ENCODE results near the gene FOXE3. TPM values are rescaled to one million over a fixed set of nuclear protein-coding genes. Genes with fewer than 3 reads are reported as not detected.

Gene FOXE3
- total and polyA plus RNA-seq, 2 donors (not counting 3 experiments of a cell fraction or from before 2014, with no cell fraction given) = not detected

DNA sequence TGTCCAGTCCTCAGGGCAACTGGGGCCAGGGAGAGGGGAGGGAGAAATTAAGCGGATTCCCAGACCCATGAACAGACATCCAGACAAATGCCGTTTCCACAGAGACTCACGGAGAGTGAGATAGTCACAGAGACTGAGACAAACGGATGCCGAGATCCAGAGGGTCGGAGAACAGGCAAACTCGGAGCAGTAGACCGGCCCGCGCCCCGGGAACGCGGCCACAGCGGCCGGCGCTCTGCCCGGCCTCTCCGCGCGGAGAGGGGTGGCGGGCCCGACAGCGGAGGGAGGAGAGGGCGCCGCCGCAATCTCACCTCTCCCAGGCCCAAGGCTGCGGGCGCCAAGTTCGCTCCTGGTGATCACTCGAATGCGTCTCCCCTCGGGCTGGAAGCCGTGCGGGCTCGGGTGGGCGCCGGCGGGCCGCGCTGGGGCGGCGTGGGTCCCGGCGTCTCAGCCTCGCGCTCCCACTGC, 20.9 kb downstream of the FOXE3 start:
- POLR2A ChIA-PET = interaction anchor here (0.6 kb wide), 1 partner anchor 123 kb away, joined by 3 read pairs; the partner anchor contains the start of gene STIL

DNA sequence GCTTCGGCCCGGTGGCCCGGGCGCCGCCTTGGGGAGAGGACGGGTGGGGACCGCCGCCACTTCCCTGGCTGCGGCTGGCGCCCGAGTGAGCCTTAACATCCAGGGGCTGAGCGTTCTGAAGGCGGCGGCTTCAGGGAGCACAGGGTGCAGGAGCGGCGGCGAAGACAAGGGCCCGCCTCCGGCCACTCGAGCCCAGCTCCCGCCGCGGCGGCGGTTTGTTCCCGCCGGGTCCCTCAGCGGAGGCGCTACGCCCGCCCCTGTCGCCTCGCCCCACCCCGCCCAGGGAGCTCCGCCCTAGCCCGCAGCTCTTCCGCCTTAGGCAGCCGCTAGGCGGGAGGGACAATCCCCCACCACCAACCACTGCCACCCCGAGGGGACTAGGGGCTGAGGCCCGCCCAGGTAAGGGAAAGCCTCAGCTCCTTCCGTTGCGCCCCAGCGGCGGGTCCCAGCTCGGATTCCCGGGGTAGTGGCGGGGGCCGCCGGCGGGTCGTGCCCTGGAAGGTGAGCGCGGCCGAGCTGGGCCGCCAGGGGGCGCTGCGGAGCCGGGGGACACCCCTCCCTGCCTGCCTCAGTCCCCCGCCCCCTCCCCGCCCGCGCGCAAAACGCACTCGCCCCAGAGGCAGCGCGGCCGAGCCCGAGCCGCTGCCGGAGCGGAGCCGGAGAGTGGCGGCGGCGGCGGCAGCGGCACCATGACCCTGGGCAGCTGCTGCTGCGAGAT, 21.5 kb downstream of the FOXE3 start, which contains the start of gene FOXD2:
Gene FOXD2 (plus strand): TSS at position 598 of the 718 bp plus-strand sequence. CDS start 92 bp downstream, at position 690.
- ChIA-PET CTCF (interaction anchor here (0.6 to 12.3 kb wide), 60 partner anchors 8 to 766 kb away, joined by 3 to 691 read pairs (median 4); partner anchors contain the start of genes CMPK1, PDZK1IP1, STIL and TRABD2B), POLR2A (interaction anchor here (0.6 kb wide), 2 partner anchors 52 to 123 kb away, joined by 3 to 4 read pairs; partner anchors contain the start of gene STIL)
- H4K20me1 ChIP-seq (replicated peaks; ENCODE audit: control insufficient read depth, extremely low read depth, insufficient read depth, low read length) = no peaks in the 10 kb centered on the region
- no peaks in the 10 kb centered on the region for H3K9me3 ChIP-seq (replicated peaks; ENCODE audit: control insufficient read depth, insufficient read depth, low read length)
- peaks cover 17% of the 10 kb centered on the region for H3K4me1 ChIP-seq (ENCODE audit: control insufficient read depth, extremely low read depth, insufficient read depth, low read length)
- no peaks in the 10 kb centered on the region for H3K9me1 ChIP-seq (replicated peaks; ENCODE audit: control insufficient read depth, extremely low read depth, insufficient read depth, low read length)
- H2AFZ ChIP-seq (ENCODE audit: low read depth, low read length) = peak within 1 kb of the TSS; percentile 97
- TF ChIP-seq POLR2A (IDR thresholded peaks at IDR 0.05; ENCODE audit: low read depth, low read length) (peak; percentile 39), FOS (IDR thresholded peaks at IDR 0.05; ENCODE audit: borderline replicate concordance, insufficient read depth, low read length) (no peak), POLR2AphosphoS5 (IDR thresholded peaks at IDR 0.05; ENCODE audit: insufficient read depth, low read depth, low read length) (peak; percentile 43), JUN (IDR thresholded peaks at IDR 0.05; ENCODE audit: borderline replicate concordance, insufficient read depth, insufficient read length, low read depth) (no peak)
- TF ChIP-seq, protein P1, sequence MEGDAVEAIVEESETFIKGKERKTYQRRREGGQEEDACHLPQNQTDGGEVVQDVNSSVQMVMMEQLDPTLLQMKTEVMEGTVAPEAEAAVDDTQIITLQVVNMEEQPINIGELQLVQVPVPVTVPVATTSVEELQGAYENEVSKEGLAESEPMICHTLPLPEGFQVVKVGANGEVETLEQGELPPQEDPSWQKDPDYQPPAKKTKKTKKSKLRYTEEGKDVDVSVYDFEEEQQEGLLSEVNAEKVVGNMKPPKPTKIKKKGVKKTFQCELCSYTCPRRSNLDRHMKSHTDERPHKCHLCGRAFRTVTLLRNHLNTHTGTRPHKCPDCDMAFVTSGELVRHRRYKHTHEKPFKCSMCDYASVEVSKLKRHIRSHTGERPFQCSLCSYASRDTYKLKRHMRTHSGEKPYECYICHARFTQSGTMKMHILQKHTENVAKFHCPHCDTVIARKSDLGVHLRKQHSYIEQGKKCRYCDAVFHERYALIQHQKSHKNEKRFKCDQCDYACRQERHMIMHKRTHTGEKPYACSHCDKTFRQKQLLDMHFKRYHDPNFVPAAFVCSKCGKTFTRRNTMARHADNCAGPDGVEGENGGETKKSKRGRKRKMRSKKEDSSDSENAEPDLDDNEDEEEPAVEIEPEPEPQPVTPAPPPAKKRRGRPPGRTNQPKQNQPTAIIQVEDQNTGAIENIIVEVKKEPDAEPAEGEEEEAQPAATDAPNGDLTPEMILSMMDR (IDR thresholded peaks at IDR 0.05; ENCODE audit: extremely low read depth in 1 of 2, insufficient read depth in 1 of 2, low read depth in 1 of 2, low read length in 2 of 2) = peak; percentile 76 to 84
- DNase-seq (ENCODE audit: low read depth, low spot score) = peak; percentile 82
- peak within 1 kb of the TSS; percentile 49 for H3K9ac ChIP-seq (replicated peaks; ENCODE audit: extremely low read depth, insufficient read depth, low read length)
- H3K27me3 ChIP-seq (ENCODE audit: control insufficient read depth in 2 of 2, insufficient read depth in 2 of 2, low read length in 2 of 2) = peaks cover 42 to 60% of the 10 kb centered on the region in 2 experiments
- H3K36me3 ChIP-seq (ENCODE audit: control insufficient read depth in 2 of 2, extremely low read depth in 1 of 2, insufficient read depth in 2 of 2, low read length in 2 of 2) = no peaks in the 10 kb centered on the region
- no peak within 1 kb of the TSS for H3K27ac ChIP-seq (ENCODE audit: insufficient read depth, low read depth, low read length)
- H3K4me3 ChIP-seq (replicated peaks in 1 of 3; ENCODE audit: insufficient read depth in 1 of 3, low read depth in 1 of 3, low read length in 3 of 3) = peak within 1 kb of the TSS; percentile 55 to 71 (median 57)
- peak; percentile 83 for FAIRE-seq
- H3K4me2 ChIP-seq (ENCODE audit: insufficient read depth, low read length) = peak within 1 kb of the TSS; percentile 67
- intact Hi-C loops (cut with micrococcal nuclease) = loop anchor here (1.0 to 2.0 kb wide), 3 partner anchors 95 to 273 kb away; no protein-coding TSS in a partner anchor
- BruUV-seq (replicated peaks) = no TSS peak
- no peaks in the 10 kb centered on the region for H3K79me2 ChIP-seq (ENCODE audit: control insufficient read depth, insufficient read depth, low read length)
- dilution Hi-C loops (cut with MboI; ENCODE audit: extremely low pct_ligation_motif_present, low sequenced_read_pairs) = no loop called here

More for the DNA sequence above, 20.9 kb downstream of the FOXE3 start:
- H3K4me1 ChIP-seq (ENCODE audit: control insufficient read depth, extremely low read depth, insufficient read depth, low read length) = peaks cover 20% of the 10 kb centered on the region
- H3K27ac ChIP-seq (ENCODE audit: insufficient read depth, low read depth, low read length) = no peak overlapping the region
- peak; percentile 48 for DNase-seq (ENCODE audit: low read depth, low spot score)
- CTCF ChIA-PET = interaction anchor here (0.6 to 12.3 kb wide), 66 partner anchors 8 to 624 kb away, joined by 3 to 691 read pairs (median 4); partner anchors contain the start of genes CMPK1, PDZK1IP1, STIL and TRABD2B
- peak overlapping the region; percentile 49 for H3K9ac ChIP-seq (replicated peaks; ENCODE audit: extremely low read depth, insufficient read depth, low read length)
- FAIRE-seq = no peak
- dilution Hi-C loops (cut with MboI; ENCODE audit: extremely low pct_ligation_motif_present, low sequenced_read_pairs) (no loop called here), intact Hi-C loops (cut with micrococcal nuclease) (loop anchor here (1.0 to 2.0 kb wide), 7 partner anchors 96 to 289 kb away; partner anchors contain the start of gene STIL)
- H3K4me3 ChIP-seq (replicated peaks in 1 of 3; ENCODE audit: insufficient read depth in 1 of 3, low read depth in 1 of 3, low read length in 3 of 3) = peak overlapping the region; percentile 55 to 71 (median 57)
- no peaks in the 10 kb centered on the region for H3K9me3 ChIP-seq (replicated peaks; ENCODE audit: control insufficient read depth, insufficient read depth, low read length)
- H4K20me1 ChIP-seq (replicated peaks; ENCODE audit: control insufficient read depth, extremely low read depth, insufficient read depth, low read length) = no peaks in the 10 kb centered on the region
- peaks cover 37 to 55% of the 10 kb centered on the region in 2 experiments for H3K27me3 ChIP-seq (ENCODE audit: control insufficient read depth in 2 of 2, insufficient read depth in 2 of 2, low read length in 2 of 2)
- peak; percentile 6 for TF ChIP-seq POLR2A (IDR thresholded peaks at IDR 0.05; ENCODE audit: low read depth, low read length)
- no peak for TF ChIP-seq FOS (IDR thresholded peaks at IDR 0.05; ENCODE audit: borderline replicate concordance, insufficient read depth, low read length)
- no peaks in the 10 kb centered on the region for H3K9me1 ChIP-seq (replicated peaks; ENCODE audit: control insufficient read depth, extremely low read depth, insufficient read depth, low read length)
- peak overlapping the region; percentile 67 for H3K4me2 ChIP-seq (ENCODE audit: insufficient read depth, low read length)
- no TSS peak for BruUV-seq (replicated peaks)
- H3K36me3 ChIP-seq (ENCODE audit: control insufficient read depth in 2 of 2, extremely low read depth in 1 of 2, insufficient read depth in 2 of 2, low read length in 2 of 2) = no peaks in the 10 kb centered on the region
- no peaks in the 10 kb centered on the region for H3K79me2 ChIP-seq (ENCODE audit: control insufficient read depth, insufficient read depth, low read length)
- peak overlapping the region; percentile 97 for H2AFZ ChIP-seq (ENCODE audit: low read depth, low read length)

Data from endothelial cell of umbilical vein (primary cell).